OCI-LY3 (cell line): ENCODE results near the gene ARMC2.
"Not testable (repeated sequence)": the region's sequence is repeated elsewhere in the genome, so short reads cannot be mapped to it uniquely, and the experiment has no call there.

ENCODE experiments used
- H2AFZ ChIP-seq: fragments of 200-600, 300-600 bp; shearing (Covaris generic); 2 replicates; pipeline ENCODE4 v1.6.0; 2014; ENCODE audit warnings: antibody characterized with exemption, low read depth, low read length
- H3K27ac ChIP-seq: fragments of 200-600, 300-600 bp; sonication (generic); 2 replicates; pipeline ENCODE4 v1.5.1; 2014; ENCODE audit warnings: mild to moderate bottlenecking, low read length, moderate library complexity, mixed read lengths
- H3K27me3 ChIP-seq: fragments of 200-600, 300-600 bp; sonication (generic); 2 replicates; pipeline ENCODE4 v1.6.1; 2014; ENCODE audit warnings: low read depth, low read length, mixed read lengths
- H3K36me3 ChIP-seq: fragments of 200-600, 300-600 bp; sonication (generic); replicated peaks from 2 replicates; pipeline ENCODE3; 2014; ENCODE audit warnings: low read depth, low read length, mixed read lengths
- H3K4me1 ChIP-seq: fragments of 300-600, 200-600 bp; sonication (generic); 2 replicates; pipeline ENCODE4 v1.6.1; 2014; ENCODE audit warnings: low read length, mixed read lengths
- H3K4me2 ChIP-seq: fragments of 200-600, 300-600 bp; sonication (generic); 2 replicates; pipeline ENCODE4 v1.6.1; 2014; ENCODE audit warnings: low read length, mixed read lengths
- H3K4me3 ChIP-seq: fragments of 300-600, 200-600 bp; sonication (generic); 2 replicates; pipeline ENCODE4 v1.5.1; 2014; ENCODE audit warnings: antibody characterized with exemption, mild to moderate bottlenecking, low read length, moderate library complexity
- H3K79me2 ChIP-seq: fragments of 300-600, 200-600 bp; shearing (Covaris generic); 2 replicates; pipeline ENCODE4 v1.6.1; 2014; ENCODE audit warnings: mild to moderate bottlenecking, low read length, mixed read lengths
- H3K9ac ChIP-seq: fragments of 300-600, 200-600 bp; shearing (Covaris generic); 2 replicates; pipeline ENCODE4 v1.6.0; 2014; ENCODE audit warnings: mild to moderate bottlenecking, low read length, moderate library complexity
- H3K9me3 ChIP-seq: fragments of 200-600, 300-600 bp; shearing (Covaris generic); 2 replicates; pipeline ENCODE4 v1.6.1; 2014; ENCODE audit warnings: low read length, mixed read lengths; ENCODE audit not compliant: insufficient read depth
- H4K20me1 ChIP-seq: fragments of 200-600, 300-600 bp; sonication (generic); 2 replicates; pipeline ENCODE4 v1.6.1; 2016; ENCODE audit warnings: low read length, mixed read lengths; ENCODE audit not compliant: insufficient read depth
- CTCF ChIP-seq: fragments of 200-600, 300-600 bp; sonication (generic); IDR thresholded peaks from 2 replicates; pipeline ENCODE4 v1.5.1; 2014; ENCODE audit warnings: antibody characterized with exemption, low read length, low read depth
- EZH2phosphoT487 ChIP-seq: fragments of 200-600 bp; shearing (Covaris generic); IDR thresholded peaks from 2 replicates; pipeline ENCODE4 v1.6.1; 2018; ENCODE audit warnings: antibody characterized with exemption, mixed run types, low read depth

Gene ARMC2

GRCh38 chr6:108862479-108863191, 14.4 kb downstream of the ARMC2 start:
- no peaks in the 10 kb centered on the region for H3K4me1 ChIP-seq
- no peak overlapping the region for H3K4me2 ChIP-seq
- H4K20me1 ChIP-seq = no peaks in the 10 kb centered on the region
- H3K9ac ChIP-seq = no peak overlapping the region
- no peaks in the 10 kb centered on the region for H3K27me3 ChIP-seq
- no peak overlapping the region for H2AFZ ChIP-seq
- 0 out of 2 replicates have a peak, but pooled peaks cover 2% of the 10 kb centered on the region for H3K9me3 ChIP-seq
- no peak overlapping the region for H3K4me3 ChIP-seq
- no peak for TF ChIP-seq EZH2phosphoT487
- TF ChIP-seq CTCF = no peak
- H3K79me2 ChIP-seq = no peaks in the 10 kb centered on the region
- H3K27ac ChIP-seq = no peak overlapping the region
- no peaks in the 10 kb centered on the region for H3K36me3 ChIP-seq

DNA sequence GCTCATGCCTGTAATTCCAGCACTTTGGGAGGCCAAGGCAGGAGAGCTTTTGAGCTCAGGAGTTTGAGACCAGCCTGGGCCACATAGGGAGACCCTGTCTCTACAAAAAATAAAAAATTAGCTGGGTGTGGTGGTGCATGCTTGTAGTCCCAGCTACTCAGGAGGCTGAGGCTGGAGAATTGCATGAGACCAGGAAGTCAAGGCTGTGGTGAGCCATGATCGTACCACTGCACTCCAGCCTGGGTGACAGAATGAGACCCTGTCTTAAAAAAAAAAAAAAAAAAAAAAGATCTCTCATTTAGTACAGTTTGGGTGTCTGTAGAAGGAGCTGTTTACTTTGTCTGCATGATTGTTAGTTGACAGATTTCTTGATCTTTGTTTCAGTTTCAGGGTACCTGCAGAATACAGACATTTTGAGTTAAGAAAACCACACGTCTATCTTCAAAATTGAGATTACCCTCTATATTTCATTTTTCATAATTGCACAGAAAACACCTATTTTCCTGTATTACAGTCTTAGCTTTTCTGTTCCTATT, 17.6 kb downstream of the ARMC2 start:
- H3K27ac ChIP-seq, H3K4me3 ChIP-seq, H3K4me1 ChIP-seq, H3K4me2 ChIP-seq, H3K36me3 ChIP-seq, H3K9me3 ChIP-seq, H2AFZ ChIP-seq, H4K20me1 ChIP-seq, H3K27me3 ChIP-seq, H3K9ac ChIP-seq, H3K79me2 ChIP-seq: not testable (repeated sequence)

DNA sequence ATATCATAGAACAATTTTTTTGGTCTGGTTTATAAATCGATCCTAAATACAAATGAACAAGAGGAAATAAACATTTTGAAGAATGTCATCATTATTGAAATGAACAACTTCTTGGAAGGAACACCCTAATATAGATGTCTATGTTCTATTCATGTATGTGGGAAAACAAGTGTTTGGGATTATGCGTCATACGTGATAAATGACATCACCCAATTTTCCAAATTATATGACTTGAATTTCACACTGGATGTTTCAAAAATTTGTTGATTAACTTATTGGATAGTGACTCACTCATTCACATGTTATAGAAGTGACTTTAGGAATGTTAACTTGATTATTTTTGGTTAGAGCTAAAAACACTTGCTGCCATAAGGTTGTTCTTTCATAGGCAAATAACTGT, 18.6 kb downstream of the ARMC2 start:
- peaks cover 6% of the 10 kb centered on the region for H3K4me1 ChIP-seq
- H4K20me1 ChIP-seq = no peaks in the 10 kb centered on the region
- no peaks in the 10 kb centered on the region for H3K9me3 ChIP-seq
- no peak overlapping the region for H3K4me3 ChIP-seq
- no peaks in the 10 kb centered on the region for H3K79me2 ChIP-seq
- TF ChIP-seq CTCF (no peak), EZH2phosphoT487 (no peak)
- H3K27ac ChIP-seq = no peak overlapping the region
- no peak overlapping the region for H3K9ac ChIP-seq
- no peak overlapping the region for H2AFZ ChIP-seq
- no peaks in the 10 kb centered on the region for H3K36me3 ChIP-seq
- H3K27me3 ChIP-seq = peaks cover 10% of the 10 kb centered on the region
- no peak overlapping the region for H3K4me2 ChIP-seq

DNA sequence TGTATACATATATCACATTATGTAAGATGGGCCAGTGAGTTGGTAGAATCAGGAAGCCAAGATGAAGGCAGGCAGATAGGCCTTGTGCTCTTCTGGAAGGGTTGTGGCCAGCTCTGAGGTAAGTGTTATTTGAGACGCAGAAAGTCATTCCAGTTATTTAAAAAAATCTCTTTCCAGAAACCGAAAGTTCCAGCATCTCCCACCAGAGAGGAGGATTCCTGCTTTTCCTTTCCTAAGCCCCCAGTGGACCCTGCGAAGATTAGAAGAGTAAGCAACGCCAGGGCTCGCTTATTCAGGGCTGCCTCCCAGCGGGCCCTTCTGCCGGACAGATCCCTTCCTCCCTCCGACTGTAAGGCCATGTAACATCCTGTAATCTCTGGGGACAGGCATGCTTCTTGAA, 20.4 kb downstream of the ARMC2 start:
- no peak overlapping the region for H3K4me2 ChIP-seq
- H3K4me3 ChIP-seq = no peak overlapping the region
- H3K27ac ChIP-seq = no peak overlapping the region
- no peak overlapping the region for H2AFZ ChIP-seq
- TF ChIP-seq CTCF = no peak
- no peak for TF ChIP-seq EZH2phosphoT487
- H3K9ac ChIP-seq = no peak overlapping the region
- H3K4me1 ChIP-seq = peaks cover 23% of the 10 kb centered on the region
- no peaks in the 10 kb centered on the region for H4K20me1 ChIP-seq
- no peaks in the 10 kb centered on the region for H3K9me3 ChIP-seq
- H3K36me3 ChIP-seq = no peaks in the 10 kb centered on the region
- no peaks in the 10 kb centered on the region for H3K79me2 ChIP-seq
- H3K27me3 ChIP-seq = peaks cover 23% of the 10 kb centered on the region
